H9 (cell line): ENCODE data around the gene MRPL1. TPM values are rescaled to one million over a fixed set of nuclear protein-coding genes. Genes with fewer than 3 reads are reported as not detected.

Experiments
- DNase-seq: peaks from one replicate; pipeline ENCODE4 v3.0.0-alpha.2; 2017
- H2AFZ ChIP-seq: one replicate; pipeline ENCODE4 v1.6.1; 2013; ENCODE audit warnings: mild to moderate bottlenecking, low read length, control low read depth, moderate library complexity
- H2AK5ac ChIP-seq: 2 replicates; pipeline ENCODE4 v1.6.1; 2013; ENCODE audit warnings: low read length, control low read depth, mixed read lengths; ENCODE audit not compliant: insufficient read length
- H2BK120ac ChIP-seq: one replicate; pipeline ENCODE4 v1.6.1; 2013; ENCODE audit warnings: low read depth, mild to moderate bottlenecking, low read length, control low read depth, inconsistent platforms; ENCODE audit not compliant: poor library complexity, severe bottlenecking
- H2BK12ac ChIP-seq: 2 replicates; pipeline ENCODE4 v1.6.1; 2013; ENCODE audit warnings: low read length, control low read depth, mixed read lengths, low read depth; ENCODE audit not compliant: insufficient read length
- H2BK15ac ChIP-seq: 2 replicates; pipeline ENCODE4 v1.6.1; 2013; ENCODE audit warnings: low read depth, low read length, control low read depth
- H2BK20ac ChIP-seq: one replicate; pipeline ENCODE4 v1.6.1; 2013; ENCODE audit warnings: low read depth, mild to moderate bottlenecking, low read length, control low read depth, inconsistent platforms; ENCODE audit not compliant: poor library complexity, severe bottlenecking
- H2BK5ac ChIP-seq: 2 replicates; pipeline ENCODE4 v1.6.1; 2013; ENCODE audit warnings: low read length, control low read depth, mixed read lengths; ENCODE audit not compliant: insufficient read length
- H3K14ac ChIP-seq: 2 replicates; pipeline ENCODE4 v1.6.1; 2013; ENCODE audit warnings: low read length, control low read depth; ENCODE audit not compliant: insufficient read depth
- H3K18ac ChIP-seq: 2 replicates; pipeline ENCODE4 v1.6.1; 2013; ENCODE audit warnings: low read depth, mild to moderate bottlenecking, mixed read lengths, low read length, control low read depth; ENCODE audit not compliant: insufficient read length
- H3K23ac ChIP-seq: 2 replicates; pipeline ENCODE4 v1.6.1; 2013; ENCODE audit warnings: low read length, control low read depth, mixed read lengths, low read depth; ENCODE audit not compliant: insufficient read length
- H3K23me2 ChIP-seq: 2 replicates; pipeline ENCODE4 v1.6.1; 2013; ENCODE audit warnings: low read depth, mild to moderate bottlenecking, mixed read lengths, low read length, control low read depth; ENCODE audit not compliant: insufficient read length, poor library complexity, severe bottlenecking
- H3K27ac ChIP-seq: 2 replicates; pipeline ENCODE4 v1.5.1; 2013; ENCODE audit warnings: low read length, control low read depth, mixed read lengths, low read depth; ENCODE audit not compliant: insufficient read length
- H3K27me3 ChIP-seq: 2 replicates; pipeline ENCODE4 v1.6.1; 2013; ENCODE audit warnings: low read length, control low read depth, inconsistent platforms; ENCODE audit not compliant: insufficient read depth
- H3K4ac ChIP-seq: 2 replicates; pipeline ENCODE4 v1.6.1; 2013; ENCODE audit warnings: low read depth, mild to moderate bottlenecking, control low read depth, inconsistent platforms, low read length, moderate library complexity
- H3K4me1 ChIP-seq: 2 replicates; pipeline ENCODE4 v1.6.1; 2013; ENCODE audit warnings: low read length, control low read depth, inconsistent platforms; ENCODE audit not compliant: insufficient read depth
- H3K4me2 ChIP-seq: 2 replicates; pipeline ENCODE4 v1.6.1; 2013; ENCODE audit warnings: low read length, control low read depth, mixed read lengths; ENCODE audit not compliant: insufficient read length, insufficient read depth
- H3K56ac ChIP-seq: 2 replicates; pipeline ENCODE4 v1.6.1; 2013; ENCODE audit warnings: low read depth, mild to moderate bottlenecking, mixed read lengths, low read length, control low read depth; ENCODE audit not compliant: insufficient read length
- H3K79me1 ChIP-seq: 2 replicates; pipeline ENCODE4 v1.6.1; 2013; ENCODE audit warnings: low read depth, mild to moderate bottlenecking, moderate library complexity, low read length, control low read depth, inconsistent platforms; ENCODE audit not compliant: insufficient read depth, poor library complexity, severe bottlenecking
- H3K79me2 ChIP-seq: 2 replicates; pipeline ENCODE4 v1.6.1; 2013; ENCODE audit warnings: low read length, control low read depth, inconsistent platforms; ENCODE audit not compliant: insufficient read depth
- H3K9ac ChIP-seq: 2 replicates; pipeline ENCODE4 v1.6.1; 2013; ENCODE audit warnings: low read length, control low read depth, mixed read lengths; ENCODE audit not compliant: insufficient read length; ENCODE audit errors: extremely low read depth
- H3K9me3 ChIP-seq: one replicate; pipeline ENCODE4 v1.6.1; 2013; ENCODE audit warnings: low read depth, low read length, inconsistent platforms; ENCODE audit not compliant: control insufficient read depth
- H3T11ph ChIP-seq: one replicate; pipeline ENCODE4 v1.6.1; 2013; ENCODE audit warnings: mild to moderate bottlenecking, low read length, control low read depth, inconsistent platforms
- H4K20me1 ChIP-seq: one replicate; pipeline ENCODE4 v1.6.1; 2013; ENCODE audit not compliant: control insufficient read depth, insufficient read length, insufficient read depth
- H4K5ac ChIP-seq: 2 replicates; pipeline ENCODE4 v1.6.1; 2013; ENCODE audit warnings: low read depth, mild to moderate bottlenecking, mixed read lengths, low read length, control low read depth; ENCODE audit not compliant: insufficient read length
- H4K8ac ChIP-seq: replicated peaks from 2 replicates; pipeline ENCODE4 v1.6.1; 2013; ENCODE audit warnings: low read length, control low read depth, mixed read lengths, low read depth; ENCODE audit not compliant: insufficient read length
- H4K91ac ChIP-seq: 2 replicates; pipeline ENCODE4 v1.6.1; 2013; ENCODE audit warnings: low read depth, mild to moderate bottlenecking, moderate library complexity, mixed read lengths, low read length, control low read depth; ENCODE audit not compliant: insufficient read length
- H3K27ac Mint-ChIP-seq, 3 experiments: 2 replicates in 2 of 3; 3 replicates in 1 of 3; pipeline ENCODE4 v1.8.0; 2020 to 2021; ENCODE audit warnings: mixed read lengths in 3 of 3, mild to moderate bottlenecking in 1 of 3, moderate library complexity in 1 of 3
- H3K27me3 Mint-ChIP-seq: 2 replicates; pipeline ENCODE4 v1.8.0; 2021; ENCODE audit warnings: low read depth, mild to moderate bottlenecking, moderate library complexity, mixed read lengths
- H3K36me3 Mint-ChIP-seq, 3 experiments: 2 replicates in 2 of 3; 3 replicates in 1 of 3; pipeline ENCODE4 v1.8.0; 2020 to 2021; ENCODE audit warnings: low read depth in 3 of 3, mixed read lengths in 3 of 3; ENCODE audit not compliant: insufficient read depth in 1 of 3
- H3K4me1 Mint-ChIP-seq, 2 experiments: 2 replicates each; pipeline ENCODE4 v1.8.0; 2020; ENCODE audit warnings: mixed read lengths in 2 of 2
- H3K4me3 Mint-ChIP-seq, 2 experiments: 2 replicates in 1 of 2; 3 replicates in 1 of 2; pipeline ENCODE4 v1.8.0; 2020 to 2021; ENCODE audit warnings: mild to moderate bottlenecking in 2 of 2, mixed read lengths in 2 of 2, moderate library complexity in 1 of 2
- H3K9me3 Mint-ChIP-seq, 2 experiments: 2 replicates in 1 of 2; 3 replicates in 1 of 2; pipeline ENCODE4 v1.8.0; 2020; ENCODE audit warnings: mild to moderate bottlenecking in 2 of 2, mixed read lengths in 2 of 2, moderate library complexity in 1 of 2
- WGBS: extraction: QIAGEN DNeasy Blood & Tissue Kit; methylation state at CpG from one replicate; pipeline ENCODE4 v1.1.7; 2013; ENCODE audit warnings: missing lambda C conversion rate, low lambda C conversion rate, mixed read lengths; ENCODE audit not compliant: insufficient read length; ENCODE audit errors: extremely low coverage; 5-methylcytosine and 5-hydroxymethylcytosine counted together
- total RNA-seq: library from RNA; stranded (reverse); gene quantifications from 2 replicates; pipeline ENCODE4 v1.2.1, GENCODE V29; 2021
- TF ChIP-seq, protein P1 (sequence below): fragments of 200-600 bp; sonication (generic); conservative IDR thresholded peaks from 3 replicates; pipeline ENCODE4 v1.8.0; 2021; ENCODE audit warnings: antibody characterized with exemption, mild to moderate bottlenecking

The MRPL1 gene
- total RNA-seq, 1 experiment from 2014 or later: 39.0 TPM

DNA sequence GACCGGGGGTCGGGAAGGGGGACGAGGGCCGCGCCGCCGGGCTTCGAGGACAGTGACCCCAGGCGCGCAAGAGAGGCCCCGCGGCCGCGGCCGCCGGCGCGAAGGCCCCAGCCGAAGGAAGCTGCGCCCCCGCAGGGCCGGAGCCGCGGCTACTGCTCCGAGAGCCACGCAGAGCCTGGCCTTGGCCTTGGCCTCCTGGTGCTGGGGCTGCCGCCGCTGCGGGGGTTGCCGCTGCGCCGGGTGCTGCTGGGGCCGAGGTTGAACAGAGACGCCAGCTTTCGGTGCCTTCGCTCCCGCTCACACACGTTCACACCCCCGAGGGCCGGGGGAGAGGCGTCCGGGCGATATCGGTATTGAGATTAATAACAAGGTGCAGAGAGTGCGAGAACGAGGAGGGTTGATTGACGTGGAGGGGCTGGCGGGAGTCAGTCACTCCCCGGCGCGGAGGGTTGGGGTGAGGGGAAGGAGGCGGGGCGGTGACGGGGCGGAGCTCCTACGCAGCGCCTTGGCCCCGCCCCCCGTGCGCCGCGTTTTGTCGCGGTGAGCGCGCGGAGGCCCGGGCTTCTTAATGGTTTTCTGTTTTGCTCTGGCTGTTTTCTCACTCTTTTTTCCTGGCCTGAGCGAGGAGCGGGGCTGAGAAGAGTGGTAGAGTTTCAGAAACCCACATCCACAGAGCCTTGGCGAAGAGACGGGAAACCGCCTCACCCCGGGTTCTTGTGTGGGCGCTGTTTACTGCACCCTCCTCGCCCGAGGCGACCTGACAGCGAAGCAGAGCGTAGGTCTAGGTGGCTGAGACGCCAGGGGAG is 42.6 kb upstream of the MRPL1 start:
- Histone ChIP-seq H4K20me1 (no peaks in the 10 kb centered on the region), H3K9ac (peak overlapping the region; percentile 78), H3K79me1 (no peaks in the 10 kb centered on the region), H3K79me2 (no peaks in the 10 kb centered on the region; the same call in 1 of the 2 replicates), H3K56ac (no peak overlapping the region), H2BK12ac (no peak overlapping the region), H2BK20ac (no peak overlapping the region), H4K91ac (no peak overlapping the region), H3K4me1 (no peaks in the 10 kb centered on the region; the same call in 1 of the 2 replicates), H3K27ac (no peak overlapping the region), H3T11ph (no peak overlapping the region), H3K23me2 (peaks cover 8% of the 10 kb centered on the region), H3K23ac (no peak overlapping the region), H4K5ac (no peak overlapping the region), H2AK5ac (no peak overlapping the region), H3K18ac (peak overlapping the region; percentile 56), H2BK120ac (no peak overlapping the region), H3K14ac (0 out of 2 replicates have a peak overlapping the region, but pooled peaks have one; percentile 76), H2BK5ac (no peak overlapping the region), H2AFZ (peak overlapping the region; percentile 3), H3K4me2 (peak overlapping the region; percentile 69), H3K27me3 (no peaks in the 10 kb centered on the region), H4K8ac (no peak overlapping the region), H3K9me3 (no peaks in the 10 kb centered on the region), H3K4ac (no peak overlapping the region), H2BK15ac (no peak overlapping the region)
- TF ChIP-seq, protein P1, sequence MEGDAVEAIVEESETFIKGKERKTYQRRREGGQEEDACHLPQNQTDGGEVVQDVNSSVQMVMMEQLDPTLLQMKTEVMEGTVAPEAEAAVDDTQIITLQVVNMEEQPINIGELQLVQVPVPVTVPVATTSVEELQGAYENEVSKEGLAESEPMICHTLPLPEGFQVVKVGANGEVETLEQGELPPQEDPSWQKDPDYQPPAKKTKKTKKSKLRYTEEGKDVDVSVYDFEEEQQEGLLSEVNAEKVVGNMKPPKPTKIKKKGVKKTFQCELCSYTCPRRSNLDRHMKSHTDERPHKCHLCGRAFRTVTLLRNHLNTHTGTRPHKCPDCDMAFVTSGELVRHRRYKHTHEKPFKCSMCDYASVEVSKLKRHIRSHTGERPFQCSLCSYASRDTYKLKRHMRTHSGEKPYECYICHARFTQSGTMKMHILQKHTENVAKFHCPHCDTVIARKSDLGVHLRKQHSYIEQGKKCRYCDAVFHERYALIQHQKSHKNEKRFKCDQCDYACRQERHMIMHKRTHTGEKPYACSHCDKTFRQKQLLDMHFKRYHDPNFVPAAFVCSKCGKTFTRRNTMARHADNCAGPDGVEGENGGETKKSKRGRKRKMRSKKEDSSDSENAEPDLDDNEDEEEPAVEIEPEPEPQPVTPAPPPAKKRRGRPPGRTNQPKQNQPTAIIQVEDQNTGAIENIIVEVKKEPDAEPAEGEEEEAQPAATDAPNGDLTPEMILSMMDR: no peak
- Mint-ChIP-seq H3K4me3 (peak overlapping the region; percentile 94 to 97), H3K36me3 (no peaks in the 10 kb centered on the region; a peak in 1 of 7 replicates), H3K27me3 (peaks cover 8% of the 10 kb centered on the region; the same call in 1 of the 2 replicates), H3K4me1 (peaks cover 14 to 17% of the 10 kb centered on the region in 2 experiments), H3K27ac (peak overlapping the region; percentile 83 to 97 (median 96); a peak in 5 of 7 replicates), H3K9me3 (peaks cover 0 to 3% of the 10 kb centered on the region in 2 experiments; a peak in 3 of 5 replicates)
- WGBS: no CpG with 5 or more reads among the region's 81 CpGs
- DNase-seq: peak; percentile 84
